GDM1 (cell line): ENCODE data around the gene TAF15.

Source experiments
- DNase-seq: peaks from one replicate; lab custom pipeline; 2025; lab: John Stamatoyannopoulos, UW

TAF15 gene

DNA sequence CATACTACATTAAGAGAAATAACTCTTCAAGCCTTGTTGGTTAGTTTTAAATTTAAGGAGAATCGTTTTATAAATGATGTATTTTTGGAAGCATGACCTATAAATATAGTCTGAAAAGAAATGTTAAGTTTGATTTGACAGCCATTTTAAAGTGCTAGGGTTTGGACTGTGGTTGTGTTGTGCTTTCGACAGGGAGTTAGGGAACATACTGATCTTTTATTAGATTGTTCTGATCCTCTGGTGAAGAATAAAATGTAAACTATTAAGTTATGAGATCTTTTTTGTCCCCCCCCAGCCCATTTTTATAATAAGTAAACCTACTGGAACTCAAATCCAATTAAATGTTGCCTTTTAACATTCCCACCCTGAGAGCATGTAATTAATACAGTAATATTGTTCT is 12.0 kb downstream of the TAF15 start:
- no peak for DNase-seq

GRCh38 chr17:35825206-35825605 is 15.9 kb downstream of the TAF15 start:
- DNase-seq: no peak

DNA sequence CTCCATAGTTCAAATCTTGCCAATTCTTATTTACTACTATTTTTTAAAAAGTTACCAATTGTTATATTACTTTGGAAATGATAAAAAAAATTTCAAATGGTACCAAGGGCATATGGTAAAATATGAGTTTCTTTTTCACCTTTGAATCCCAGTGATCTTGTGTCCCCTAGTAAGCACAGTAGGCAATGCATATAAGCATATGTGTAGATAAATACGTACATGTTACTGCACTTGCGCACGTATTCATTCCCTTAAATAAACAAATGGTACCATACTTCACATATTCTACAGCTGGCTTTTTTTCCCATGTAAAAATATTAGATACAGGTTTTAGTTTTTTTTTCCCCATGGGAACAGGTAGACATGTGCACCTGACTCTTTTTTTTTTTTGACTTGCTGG is 31.8 kb downstream of the TAF15 start:
- no peak for DNase-seq

DNA sequence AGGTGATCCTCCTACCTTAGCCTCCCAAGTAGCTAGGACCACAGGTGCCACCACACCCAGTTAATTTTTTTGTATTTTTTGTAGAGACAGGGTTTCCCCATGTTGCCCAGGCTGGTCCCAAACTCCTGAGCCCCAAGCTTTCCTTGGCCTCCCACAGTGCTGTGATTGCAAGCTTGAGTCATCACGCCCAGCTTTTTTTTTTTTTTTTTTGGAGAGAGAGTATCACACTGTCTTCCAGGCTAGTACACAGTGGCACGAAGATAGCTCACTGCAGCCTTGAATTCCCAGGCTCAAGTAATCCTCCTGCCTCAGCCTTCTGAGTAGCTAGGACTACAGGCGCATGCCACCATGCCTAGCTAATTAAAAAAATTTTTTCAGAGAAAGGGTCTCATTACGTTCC is 32.2 kb downstream of the TAF15 start:
- DNase-seq: no peak

- no peak for DNase-seq
Observed at GRCh38 chr17:35842239-35842638, 33.0 kb downstream of the TAF15 start.

- no peak for DNase-seq
Observed at GRCh38 chr17:35843698-35844097, 34.4 kb downstream of the TAF15 start.

DNA sequence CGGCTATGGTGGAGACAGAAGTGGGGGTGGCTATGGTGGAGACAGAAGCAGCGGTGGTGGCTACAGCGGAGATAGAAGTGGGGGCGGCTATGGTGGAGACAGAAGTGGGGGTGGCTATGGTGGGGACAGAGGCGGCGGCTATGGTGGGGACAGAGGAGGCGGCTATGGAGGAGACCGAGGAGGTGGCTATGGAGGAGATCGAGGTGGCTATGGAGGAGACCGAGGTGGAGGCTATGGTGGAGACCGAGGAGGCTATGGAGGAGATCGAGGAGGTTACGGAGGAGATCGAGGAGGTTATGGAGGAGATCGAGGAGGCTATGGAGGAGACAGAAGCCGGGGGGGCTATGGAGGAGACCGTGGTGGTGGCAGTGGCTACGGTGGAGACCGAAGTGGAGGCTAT is 35.3 kb downstream of the TAF15 start:
- DNase-seq: no peak

- no peak for DNase-seq
Observed at GRCh38 chr17:35846055-35846809, 36.9 kb downstream of the TAF15 start.

- no peak for DNase-seq
Observed at GRCh38 chr17:35847006-35847405, 37.7 kb downstream of the TAF15 start.

GRCh38 chr17:35847633-35848373 is 38.5 kb downstream of the TAF15 start:
- DNase-seq: no peak

- DNase-seq: peak; percentile 40
Observed at GRCh38 chr17:35849469-35850348, 40.4 kb downstream of the TAF15 start.

DNA sequence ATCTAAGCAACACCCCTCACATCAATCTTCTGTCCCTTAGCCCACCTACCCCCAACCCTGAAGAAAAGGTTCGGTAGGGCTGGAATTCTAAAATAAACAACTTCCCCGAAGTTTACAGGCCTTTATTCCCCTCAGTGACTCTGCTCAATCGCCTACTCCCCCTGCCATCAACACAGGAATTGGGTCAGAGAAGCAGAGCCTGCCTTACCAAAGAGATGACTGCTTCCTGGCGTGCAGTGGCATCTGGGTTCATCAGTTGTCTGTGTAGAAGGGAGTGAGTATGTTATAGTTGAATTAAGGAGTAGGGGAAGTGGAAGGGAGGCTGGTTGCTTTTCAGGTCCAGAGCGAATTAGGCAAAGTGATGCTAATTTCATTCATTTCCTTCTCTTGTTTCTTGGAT is 46.7 kb downstream of the TAF15 start:
- no peak for DNase-seq

GRCh38 chr17:35856603-35857002 is 47.3 kb downstream of the TAF15 start:
- DNase-seq: no peak

DNA sequence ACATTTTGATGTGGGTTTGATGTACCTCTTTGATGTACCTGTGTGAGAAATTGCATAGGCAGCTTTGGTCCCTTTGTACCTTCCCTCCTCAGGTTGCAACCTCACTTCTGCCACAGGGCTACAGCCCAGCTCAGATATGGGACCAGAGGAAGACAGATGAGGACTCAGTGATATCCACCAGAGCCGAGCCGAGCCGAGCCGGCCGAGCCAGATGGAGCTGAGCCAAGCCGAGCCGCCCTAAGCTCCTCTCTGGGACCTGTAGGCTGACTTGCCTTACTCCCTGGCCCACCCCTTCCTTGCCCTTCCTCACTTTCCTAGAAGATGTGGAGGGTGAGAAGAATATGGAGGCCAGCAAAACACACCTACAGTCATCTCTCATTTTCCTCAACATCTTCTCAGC is 55.6 kb downstream of the TAF15 start:
- no peak for DNase-seq

- no peak for DNase-seq
Observed at GRCh38 chr17:35865412-35866340, 56.4 kb downstream of the TAF15 start.

DNA sequence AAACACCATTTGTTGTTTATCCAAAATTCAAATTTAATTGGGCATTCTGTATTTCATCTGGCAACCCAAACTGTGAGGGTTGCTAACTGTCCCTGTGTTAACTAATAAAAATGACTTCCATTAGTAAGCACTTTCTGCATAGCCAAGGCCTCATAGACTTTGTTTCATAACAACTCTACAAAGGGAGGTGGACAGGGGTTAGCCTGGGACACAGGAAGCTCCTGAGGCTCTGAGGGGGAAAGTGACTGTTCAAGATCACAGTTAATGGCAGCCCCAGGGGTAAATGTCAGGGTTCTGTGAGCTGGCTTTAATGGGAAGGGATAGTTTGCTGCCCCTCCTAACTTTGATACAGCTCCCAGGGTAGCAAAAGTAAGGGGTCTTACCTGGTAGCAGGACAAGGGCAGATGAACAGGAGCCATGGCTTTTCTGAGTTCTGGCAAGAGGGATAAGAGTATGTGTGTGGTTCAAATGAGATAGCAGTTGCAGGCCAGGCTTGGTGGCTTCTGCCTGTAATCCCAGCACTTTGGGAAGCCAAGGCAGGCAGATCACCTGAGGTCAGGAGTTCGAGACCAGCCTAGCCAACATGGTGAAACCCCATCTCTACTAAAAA is 57.2 kb downstream of the TAF15 start:
- DNase-seq: no peak

DNA sequence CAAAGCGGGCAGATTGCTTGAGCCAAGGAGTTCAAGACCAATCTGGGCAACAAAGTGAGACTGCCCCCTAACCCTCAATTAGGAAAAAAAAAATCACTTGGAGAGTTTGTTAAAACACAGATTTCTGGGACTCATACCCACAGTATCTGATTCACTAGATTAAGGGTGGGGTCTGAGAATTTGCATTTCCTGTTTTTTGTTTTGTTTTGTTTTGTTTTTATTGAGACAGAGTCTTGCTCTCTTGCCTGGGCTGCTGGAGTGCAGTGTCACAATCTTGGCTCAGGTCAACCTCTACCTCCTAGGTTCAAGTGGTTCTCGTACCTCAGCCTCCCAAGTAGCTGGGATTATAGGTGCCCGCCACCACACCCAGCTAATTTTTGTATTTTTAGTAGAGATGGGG is 58.3 kb downstream of the TAF15 start:
- no peak for DNase-seq

DNA sequence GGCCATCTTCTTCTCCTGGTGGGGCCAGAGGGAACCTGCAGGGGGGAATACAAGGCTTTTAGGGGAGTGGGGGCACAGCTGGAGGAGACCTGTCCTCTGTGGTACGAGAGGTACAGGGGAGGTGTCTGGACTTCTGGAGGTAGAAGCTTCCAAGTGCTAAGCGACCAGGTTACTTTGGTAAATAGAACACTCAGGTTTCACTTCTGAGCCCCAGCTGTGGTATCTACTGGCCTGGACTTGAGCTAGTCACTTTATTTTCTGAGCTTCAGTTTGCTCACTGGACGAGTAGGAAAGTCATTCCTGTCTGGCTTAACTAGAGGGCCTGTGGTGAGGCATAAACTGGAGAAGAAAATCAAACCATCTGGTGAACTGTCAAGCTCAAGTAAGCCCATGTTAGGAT is 59.5 kb downstream of the TAF15 start, which contains the start of gene HEATR9:
Gene HEATR9, minus strand, starts transcription at position 155 of the 400 bp plus-strand sequence. Its CDS starts 149 bp downstream, at position 6.
- DNase-seq: no peak

- peak; percentile 63 for DNase-seq
Observed at GRCh38 chr17:35870906-35871819, 61.9 kb downstream of the TAF15 start.
